IPS-20b (cell line): Measurements from ENCODE around the gene SNRPB2.

ENCODE experiments used
- H3K27ac ChIP-seq: one replicate; pipeline ENCODE4 v1.5.1; 2013; ENCODE audit warnings: low read length
- H3K27me3 ChIP-seq: 2 replicates; pipeline ENCODE4 v1.6.1; 2013; ENCODE audit warnings: mild to moderate bottlenecking, low read length, inconsistent platforms; ENCODE audit not compliant: insufficient read depth
- H3K36me3 ChIP-seq: 2 replicates; pipeline ENCODE4 v1.6.1; 2013; ENCODE audit warnings: low read depth, mild to moderate bottlenecking, inconsistent platforms, low read length, moderate library complexity; ENCODE audit not compliant: insufficient read depth
- H3K4me1 ChIP-seq: 2 replicates; pipeline ENCODE4 v1.6.1; 2013; ENCODE audit warnings: mild to moderate bottlenecking, control low read depth, inconsistent platforms, low read length, moderate library complexity; ENCODE audit not compliant: insufficient read depth
- H3K4me3 ChIP-seq: 2 replicates; pipeline ENCODE4 v1.5.1; 2013; ENCODE audit warnings: mild to moderate bottlenecking, low read length, inconsistent platforms
- H3K9ac ChIP-seq: 2 replicates; pipeline ENCODE4 v1.6.1; 2013; ENCODE audit warnings: low read depth, mild to moderate bottlenecking, inconsistent platforms, low read length, moderate library complexity
- H3K9me3 ChIP-seq: 2 replicates; pipeline ENCODE4 v1.6.1; 2013; ENCODE audit warnings: mild to moderate bottlenecking, low read depth, low read length, inconsistent platforms; ENCODE audit not compliant: insufficient read depth

Gene SNRPB2

DNA sequence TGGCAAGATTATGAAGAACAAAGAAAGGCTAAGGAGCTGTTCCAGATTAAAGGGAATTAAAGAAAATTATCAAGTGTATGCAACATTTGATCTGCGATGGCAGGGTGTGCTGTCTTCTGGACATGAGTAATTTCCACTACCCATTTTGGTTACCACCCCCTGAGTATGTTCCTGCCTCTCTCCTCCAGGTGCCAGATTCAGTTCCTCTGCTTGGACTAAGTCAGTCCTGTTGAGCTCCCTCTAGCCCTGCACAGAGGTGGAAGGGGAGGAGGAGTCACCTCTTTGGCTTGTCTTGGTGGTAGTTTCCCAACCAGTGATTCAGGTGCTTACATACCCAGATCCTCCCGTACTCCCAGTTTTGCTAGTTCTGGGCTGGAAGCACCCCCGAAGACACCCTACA, 22.2 kb upstream of the SNRPB2 start:
- peaks cover 11% of the 10 kb centered on the region for H3K9me3 ChIP-seq
- no peaks in the 10 kb centered on the region for H3K27me3 ChIP-seq
- H3K9ac ChIP-seq, result no peak overlapping the region
- no peak overlapping the region for H3K27ac ChIP-seq
- H3K4me3 ChIP-seq, result no peak overlapping the region
- H3K36me3 ChIP-seq, result no peaks in the 10 kb centered on the region
- H3K4me1 ChIP-seq, result no peaks in the 10 kb centered on the region

GRCh38 chr20:16708602-16709001, 21.2 kb upstream of the SNRPB2 start:
- Histone ChIP-seq H3K27ac (no peak overlapping the region), H3K27me3 (no peaks in the 10 kb centered on the region)

DNA sequence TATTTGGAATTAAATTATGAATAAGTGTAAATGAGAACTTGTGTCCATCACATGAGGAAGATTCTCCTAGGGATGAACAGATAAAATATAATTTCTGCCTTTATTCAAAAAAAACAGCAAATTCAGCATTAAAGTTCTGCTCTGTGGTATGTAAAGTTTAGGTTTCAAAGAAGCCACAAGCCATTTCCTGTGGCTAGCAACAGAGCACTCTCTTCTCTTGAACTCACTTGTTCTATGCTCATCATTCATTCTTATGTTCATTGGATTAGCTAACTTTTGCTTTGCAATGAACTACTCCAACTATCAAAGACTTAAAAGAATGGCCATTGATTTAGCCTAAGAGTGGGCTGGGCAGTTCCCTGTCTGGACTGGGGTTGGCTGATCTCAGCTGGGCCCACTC, 20.8 kb upstream of the SNRPB2 start:
- no peaks in the 10 kb centered on the region for H3K36me3 ChIP-seq
- no peak overlapping the region for H3K27ac ChIP-seq
- no peak overlapping the region for H3K9ac ChIP-seq
- no peaks in the 10 kb centered on the region for H3K4me1 ChIP-seq
- H3K27me3 ChIP-seq, result no peaks in the 10 kb centered on the region
- no peak overlapping the region for H3K4me3 ChIP-seq
- peaks cover 11% of the 10 kb centered on the region for H3K9me3 ChIP-seq

More at GRCh38 chr20:16708602-16709001, 21.2 kb upstream of the SNRPB2 start:
- Histone ChIP-seq H3K4me3 (no peak overlapping the region), H3K36me3 (no peaks in the 10 kb centered on the region), H3K9ac (no peak overlapping the region), H3K9me3 (peaks cover 11% of the 10 kb centered on the region), H3K4me1 (no peaks in the 10 kb centered on the region)

GRCh38 chr20:16710781-16711180, 19.0 kb upstream of the SNRPB2 start:
- peaks cover 8% of the 10 kb centered on the region for H3K9me3 ChIP-seq
- H3K27ac ChIP-seq, result no peak overlapping the region
- H3K36me3 ChIP-seq, result no peaks in the 10 kb centered on the region
- no peak overlapping the region for H3K9ac ChIP-seq
- no peaks in the 10 kb centered on the region for H3K27me3 ChIP-seq
- H3K4me3 ChIP-seq, result no peak overlapping the region
- no peaks in the 10 kb centered on the region; the same call in 1 of the 2 replicates for H3K4me1 ChIP-seq

- Histone ChIP-seq H3K36me3 (no peaks in the 10 kb centered on the region), H3K4me3 (no peak overlapping the region), H3K4me1 (no peaks in the 10 kb centered on the region; the same call in 1 of the 2 replicates), H3K9me3 (peaks cover 2% of the 10 kb centered on the region; the same call in 1 of the 2 replicates), H3K27me3 (no peaks in the 10 kb centered on the region), H3K27ac (no peak overlapping the region), H3K9ac (no peak overlapping the region)
Measured at GRCh38 chr20:16711661-16712258, 18.1 kb upstream of the SNRPB2 start.

GRCh38 chr20:16712511-16712947, 17.3 kb upstream of the SNRPB2 start:
- H3K9ac ChIP-seq, result no peak overlapping the region
- H3K27ac ChIP-seq, result no peak overlapping the region
- no peaks in the 10 kb centered on the region for H3K36me3 ChIP-seq
- H3K4me3 ChIP-seq, result no peak overlapping the region
- H3K4me1 ChIP-seq, result no peaks in the 10 kb centered on the region; the same call in 1 of the 2 replicates
- no peaks in the 10 kb centered on the region for H3K9me3 ChIP-seq
- no peaks in the 10 kb centered on the region for H3K27me3 ChIP-seq

DNA sequence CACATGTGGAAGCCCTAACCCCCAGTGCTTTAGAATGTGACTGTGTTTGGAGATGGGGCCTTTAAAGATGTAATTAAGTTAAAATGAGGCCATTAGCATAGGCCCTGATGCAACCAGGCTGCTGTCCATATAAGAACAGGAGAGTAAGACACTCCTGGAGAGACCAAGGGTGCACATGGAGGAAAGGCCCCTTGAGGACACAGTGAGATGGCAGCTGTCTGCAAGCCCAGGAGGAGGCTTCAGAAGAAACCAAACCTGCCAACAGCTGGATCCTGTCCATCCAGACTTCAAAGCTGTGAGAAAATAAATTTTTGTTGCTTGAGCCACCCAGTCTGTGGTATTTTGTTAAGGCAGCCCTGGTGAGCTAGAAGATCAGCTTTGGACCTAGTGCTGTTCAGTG, 16.8 kb upstream of the SNRPB2 start:
- no peak overlapping the region for H3K27ac ChIP-seq
- H3K36me3 ChIP-seq, result no peaks in the 10 kb centered on the region
- no peak overlapping the region for H3K4me3 ChIP-seq
- H3K9me3 ChIP-seq, result no peaks in the 10 kb centered on the region
- no peaks in the 10 kb centered on the region; the same call in 1 of the 2 replicates for H3K4me1 ChIP-seq
- H3K27me3 ChIP-seq, result no peaks in the 10 kb centered on the region
- H3K9ac ChIP-seq, result no peak overlapping the region

- Histone ChIP-seq H3K27ac (no peak overlapping the region), H3K4me3 (no peak overlapping the region), H3K9me3 (no peaks in the 10 kb centered on the region), H3K27me3 (no peaks in the 10 kb centered on the region), H3K9ac (no peak overlapping the region), H3K4me1 (no peaks in the 10 kb centered on the region; the same call in 1 of the 2 replicates), H3K36me3 (no peaks in the 10 kb centered on the region)
Measured at GRCh38 chr20:16714242-16714641, 15.6 kb upstream of the SNRPB2 start.

DNA sequence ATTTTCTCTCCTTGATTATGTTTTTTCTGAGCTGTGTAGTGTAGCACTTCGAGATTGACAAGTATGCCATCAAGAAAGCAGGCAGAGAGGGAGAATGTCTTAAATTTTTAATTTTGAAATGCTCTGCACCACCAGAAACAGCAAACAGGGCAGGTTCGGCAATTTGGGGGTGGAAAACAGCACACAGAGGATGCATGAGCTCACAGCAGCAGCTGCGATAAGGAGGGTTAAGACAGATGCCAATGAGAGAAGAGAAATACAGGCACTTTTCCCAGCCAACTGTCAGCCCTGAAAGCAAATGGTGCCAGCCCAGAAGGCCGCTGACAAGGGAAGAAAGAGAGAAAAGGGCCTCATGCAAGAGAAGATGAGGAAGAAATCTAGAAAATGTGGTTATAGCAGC, 15.1 kb upstream of the SNRPB2 start:
- Histone ChIP-seq H3K9ac (no peak overlapping the region), H3K27me3 (no peaks in the 10 kb centered on the region), H3K4me1 (no peaks in the 10 kb centered on the region; the same call in 1 of the 2 replicates), H3K36me3 (no peaks in the 10 kb centered on the region), H3K4me3 (no peak overlapping the region), H3K9me3 (no peaks in the 10 kb centered on the region), H3K27ac (no peak overlapping the region)

DNA sequence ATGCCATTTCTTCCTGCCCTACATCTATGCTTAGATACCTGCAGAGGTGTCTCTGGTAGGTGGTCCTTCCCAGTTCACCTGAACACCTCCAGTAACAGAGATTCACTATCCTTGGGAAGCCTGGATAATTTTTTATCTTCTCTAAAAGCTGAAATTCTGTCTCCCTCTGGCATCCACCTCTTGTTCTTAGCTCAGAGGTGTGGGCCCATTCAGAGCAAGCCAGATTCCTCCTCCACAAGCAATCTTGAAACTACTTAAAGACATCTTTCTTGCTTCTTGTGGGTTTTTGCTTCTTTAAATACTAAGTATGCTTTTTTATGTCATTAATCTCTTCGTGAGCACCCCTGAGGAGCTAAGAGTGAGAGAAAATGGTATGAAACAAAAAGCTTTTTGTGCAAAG, 10.4 kb upstream of the SNRPB2 start:
- H3K27me3 ChIP-seq, result peaks cover 15% of the 10 kb centered on the region; the same call in 1 of the 2 replicates
- H3K9me3 ChIP-seq, result no peaks in the 10 kb centered on the region
- no peak overlapping the region for H3K4me3 ChIP-seq
- no peaks in the 10 kb centered on the region; the same call in 1 of the 2 replicates for H3K4me1 ChIP-seq
- no peak overlapping the region for H3K27ac ChIP-seq
- H3K9ac ChIP-seq, result no peak overlapping the region
- H3K36me3 ChIP-seq, result no peaks in the 10 kb centered on the region

DNA sequence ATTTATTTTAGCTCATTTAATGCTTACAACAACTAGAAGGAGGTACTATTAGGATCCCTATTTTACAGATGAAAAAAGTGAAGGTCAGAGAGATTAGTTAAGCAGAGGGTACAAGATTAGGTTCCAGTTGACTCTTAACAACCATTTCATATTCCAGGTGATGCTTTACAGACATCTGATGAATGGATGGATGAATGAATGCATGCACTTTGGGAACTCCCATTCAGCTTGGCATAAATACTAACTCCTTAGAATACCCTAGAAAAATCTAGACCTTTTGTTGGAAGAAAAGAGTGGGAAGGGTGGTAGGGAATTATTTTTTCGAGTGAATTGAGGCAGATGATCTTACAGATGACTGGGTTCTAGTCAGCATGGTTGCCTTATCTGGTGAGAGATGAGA, 746 bp upstream of the SNRPB2 start:
- Histone ChIP-seq H3K4me3 (peak overlapping the region; percentile 99), H3K9ac (peak overlapping the region; percentile 71; the same call in 1 of the 2 replicates), H3K27me3 (peaks cover 31% of the 10 kb centered on the region), H3K9me3 (no peaks in the 10 kb centered on the region; the same call in 1 of the 2 replicates), H3K4me1 (peaks cover 13% of the 10 kb centered on the region; the same call in 1 of the 2 replicates), H3K36me3 (peaks cover 22% of the 10 kb centered on the region), H3K27ac (peak overlapping the region; percentile 69)

DNA sequence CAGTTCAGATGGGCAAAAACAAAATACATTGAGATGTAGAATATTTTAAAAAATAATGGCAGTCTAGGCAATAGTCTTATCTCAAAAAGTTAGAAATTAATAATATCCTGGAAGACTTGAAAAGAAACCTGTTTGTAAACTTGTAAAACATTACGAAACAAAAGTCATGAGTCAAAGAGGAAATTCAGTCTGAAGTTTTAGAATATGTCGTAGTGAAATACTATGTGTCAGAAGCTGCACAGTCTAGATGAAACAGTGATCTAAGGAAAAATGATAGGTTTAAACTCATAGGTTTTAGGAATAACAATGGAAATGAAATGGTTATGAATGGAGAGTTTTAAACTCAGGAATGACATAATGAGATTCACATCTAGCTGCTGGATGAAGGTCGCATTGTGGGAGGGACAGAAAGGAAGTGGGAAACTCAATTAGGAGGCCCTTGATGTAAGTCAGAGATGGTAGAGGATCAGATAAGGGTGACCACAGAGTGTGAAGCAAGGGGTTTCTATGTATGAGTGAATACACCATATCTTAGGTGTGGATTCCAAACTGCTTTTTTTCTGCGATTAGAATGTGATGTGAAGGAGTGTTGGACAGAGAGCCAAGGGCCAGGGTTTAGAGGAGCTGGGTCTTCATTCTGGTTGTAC, 2.8 kb downstream of the SNRPB2 start:
- no peak overlapping the region for H3K4me3 ChIP-seq
- H3K27me3 ChIP-seq, result peaks cover 14% of the 10 kb centered on the region; the same call in 1 of the 2 replicates
- H3K9me3 ChIP-seq, result no peaks in the 10 kb centered on the region; the same call in 1 of the 2 replicates
- peaks cover 13% of the 10 kb centered on the region; the same call in 1 of the 2 replicates for H3K4me1 ChIP-seq
- peaks cover 56% of the 10 kb centered on the region for H3K36me3 ChIP-seq
- no peak overlapping the region for H3K27ac ChIP-seq
- H3K9ac ChIP-seq, result no peak overlapping the region
